Panc1 (cell line): ENCODE results near the gene MEGF8. TPM values are rescaled to one million over a fixed set of nuclear protein-coding genes. Genes with fewer than 3 reads are reported as not detected.

Experiments
- ATAC-seq: fragments of 200-7000 bp; cut with Tn5 transposase; 2 replicates; pipeline ENCODE4 v1.9.1; 2020; ENCODE audit warnings: mild to moderate bottlenecking, moderate library complexity
- BruUV-seq: library from RNA; stranded (reverse); fragments of 400-500 nt; replicated peaks from 2 replicates; lab custom pipeline; 2021; lab: Mats Ljungman, UMichigan
- CTCF ChIA-PET: fragments of 300-600 bp; sonication (Branson Sonifier 250); formaldehyde crosslinking; loops from one replicate; lab custom pipeline; 2022; ENCODE audit warnings: antibody characterized with exemption; lab: Charles Lee
- POLR2A ChIA-PET: fragments of 300-600 bp; sonication (Branson Sonifier 250); formaldehyde crosslinking; loops from one replicate; lab custom pipeline; 2022; ENCODE audit warnings: antibody characterized with exemption; lab: Charles Lee
- DNase-seq: peaks from one replicate; pipeline ENCODE4 v3.0.0-alpha.2; 2010; ENCODE audit warnings: low read depth, low spot score
- H3K27ac ChIP-seq: 2 replicates; pipeline ENCODE4 v1.5.1; 2011; ENCODE audit warnings: mild to moderate bottlenecking, low read length, inconsistent platforms
- H3K27me3 ChIP-seq: fragments of 200-500 bp; sonication (Bioruptor generic); 2 replicates; pipeline ENCODE4 v1.6.0; 2014; ENCODE audit warnings: low read length, inconsistent platforms; ENCODE audit not compliant: control insufficient read depth, insufficient read depth
- H3K36me3 ChIP-seq: fragments of 200-500 bp; sonication (Bioruptor generic); 2 replicates; pipeline ENCODE4 v1.5.1; 2014; ENCODE audit warnings: inconsistent platforms, mild to moderate bottlenecking, low read length, moderate library complexity; ENCODE audit not compliant: control insufficient read depth, insufficient read depth
- H3K4me1 ChIP-seq: 2 replicates; pipeline ENCODE4 v1.5.1; 2011; ENCODE audit warnings: inconsistent platforms, mild to moderate bottlenecking, low read length, moderate library complexity; ENCODE audit not compliant: control insufficient read depth, insufficient read depth
- H3K4me3 ChIP-seq, 2 experiments: 2 replicates each; pipeline ENCODE4 v1.5.1; 2011 to 2012; ENCODE audit warnings: low read depth in 2 of 2, low read length in 2 of 2, mild to moderate bottlenecking in 2 of 2, inconsistent platforms in 1 of 2, moderate library complexity in 1 of 2
- H3K9me3 ChIP-seq: fragments of 200-500 bp; sonication (Bioruptor generic); 2 replicates; pipeline ENCODE4 v1.5.1; 2014; ENCODE audit warnings: low read depth, mild to moderate bottlenecking, inconsistent platforms, low read length, moderate library complexity; ENCODE audit not compliant: control insufficient read depth, insufficient read depth
- POLR2AphosphoS5 ChIP-seq: IDR thresholded peaks from 2 replicates; pipeline ENCODE4 v1.6.1; 2012; ENCODE audit warnings: mild to moderate bottlenecking, low read depth, low read length, moderate library complexity
- SIN3A ChIP-seq: IDR thresholded peaks from 2 replicates; pipeline ENCODE4 v1.6.1; 2012; ENCODE audit warnings: low read depth, mild to moderate bottlenecking, low read length, moderate library complexity, borderline replicate concordance; ENCODE audit not compliant: insufficient read depth
- TCF7L2 ChIP-seq: IDR thresholded peaks from 2 replicates; pipeline ENCODE4 v1.6.1; 2011; ENCODE audit warnings: mild to moderate bottlenecking, low read depth, low read length, inconsistent platforms
- in situ Hi-C: cut with HindIII; loops from 2 replicates; pipeline ENCODE4 v1.10.0; 2016; ENCODE audit warnings: low sequenced_read_pairs, low pct_unique_long_range_greater_than_20kb
- intact Hi-C: fragments of 100-400 bp; cut with micrococcal nuclease; formaldehyde crosslinking; loops from one replicate; pipeline ENCODE4 v1.10.0; 2022; ENCODE audit not compliant: unreplicated experiment
- total RNA-seq: library from RNA; stranded (reverse); gene quantifications from one replicate; pipeline ENCODE4 v1.2.1, GENCODE V29; 2021; ENCODE audit not compliant: unreplicated experiment
- TF ChIP-seq, protein P1 (sequence below): fragments of 450-650 bp; IDR thresholded peaks from 2 replicates; pipeline ENCODE4 v1.5.1; 2017; ENCODE audit warnings: mild to moderate bottlenecking
- TF ChIP-seq, protein P2 (sequence below), 2 experiments: IDR thresholded peaks; 2 replicates each; pipeline ENCODE4 v1.6.1; 2011 to 2012; ENCODE audit warnings: low read depth in 2 of 2, control low read depth in 1 of 2, low read length in 1 of 2, mild to moderate bottlenecking in 1 of 2, moderate library complexity in 1 of 2; ENCODE audit not compliant: insufficient read depth in 1 of 2

Gene MEGF8
- total RNA-seq, 1 experiment from 2014 or later, result 14.2 TPM

DNA sequence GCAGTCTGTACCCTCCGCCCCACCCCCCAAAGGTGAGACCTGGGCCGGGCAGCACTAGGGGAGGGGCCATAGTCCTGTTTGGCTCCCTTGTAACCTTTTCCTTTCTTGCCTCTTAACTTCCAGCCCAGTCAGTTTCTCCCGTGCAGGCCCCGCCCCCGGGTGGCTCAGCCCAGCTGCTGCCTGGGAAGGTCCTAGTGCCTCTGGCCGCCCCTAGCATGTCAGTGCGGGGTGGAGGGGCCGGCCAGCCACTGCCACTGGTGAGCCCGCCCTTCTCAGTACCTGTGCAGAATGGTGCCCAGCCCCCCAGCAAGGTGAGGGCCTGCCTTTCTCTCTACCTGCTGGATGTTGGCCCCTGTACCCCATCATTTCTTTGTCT lies 34.0 kb upstream of the MEGF8 start:
- Histone ChIP-seq H3K9me3 (no peaks in the 10 kb centered on the region), H3K27me3 (no peaks in the 10 kb centered on the region), H3K36me3 (no peaks in the 10 kb centered on the region; the same call in 1 of the 2 replicates), H3K4me1 (no peaks in the 10 kb centered on the region), H3K4me3 (no peak overlapping the region), H3K27ac (no peak overlapping the region)
- in situ Hi-C loops, result no loop called here
- ATAC-seq (peak; percentile 26; the same call in 1 of the 2 replicates), DNase-seq (no peak)
- TF ChIP-seq, protein P1, sequence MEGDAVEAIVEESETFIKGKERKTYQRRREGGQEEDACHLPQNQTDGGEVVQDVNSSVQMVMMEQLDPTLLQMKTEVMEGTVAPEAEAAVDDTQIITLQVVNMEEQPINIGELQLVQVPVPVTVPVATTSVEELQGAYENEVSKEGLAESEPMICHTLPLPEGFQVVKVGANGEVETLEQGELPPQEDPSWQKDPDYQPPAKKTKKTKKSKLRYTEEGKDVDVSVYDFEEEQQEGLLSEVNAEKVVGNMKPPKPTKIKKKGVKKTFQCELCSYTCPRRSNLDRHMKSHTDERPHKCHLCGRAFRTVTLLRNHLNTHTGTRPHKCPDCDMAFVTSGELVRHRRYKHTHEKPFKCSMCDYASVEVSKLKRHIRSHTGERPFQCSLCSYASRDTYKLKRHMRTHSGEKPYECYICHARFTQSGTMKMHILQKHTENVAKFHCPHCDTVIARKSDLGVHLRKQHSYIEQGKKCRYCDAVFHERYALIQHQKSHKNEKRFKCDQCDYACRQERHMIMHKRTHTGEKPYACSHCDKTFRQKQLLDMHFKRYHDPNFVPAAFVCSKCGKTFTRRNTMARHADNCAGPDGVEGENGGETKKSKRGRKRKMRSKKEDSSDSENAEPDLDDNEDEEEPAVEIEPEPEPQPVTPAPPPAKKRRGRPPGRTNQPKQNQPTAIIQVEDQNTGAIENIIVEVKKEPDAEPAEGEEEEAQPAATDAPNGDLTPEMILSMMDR, result no peak
- TF ChIP-seq, protein P2, sequence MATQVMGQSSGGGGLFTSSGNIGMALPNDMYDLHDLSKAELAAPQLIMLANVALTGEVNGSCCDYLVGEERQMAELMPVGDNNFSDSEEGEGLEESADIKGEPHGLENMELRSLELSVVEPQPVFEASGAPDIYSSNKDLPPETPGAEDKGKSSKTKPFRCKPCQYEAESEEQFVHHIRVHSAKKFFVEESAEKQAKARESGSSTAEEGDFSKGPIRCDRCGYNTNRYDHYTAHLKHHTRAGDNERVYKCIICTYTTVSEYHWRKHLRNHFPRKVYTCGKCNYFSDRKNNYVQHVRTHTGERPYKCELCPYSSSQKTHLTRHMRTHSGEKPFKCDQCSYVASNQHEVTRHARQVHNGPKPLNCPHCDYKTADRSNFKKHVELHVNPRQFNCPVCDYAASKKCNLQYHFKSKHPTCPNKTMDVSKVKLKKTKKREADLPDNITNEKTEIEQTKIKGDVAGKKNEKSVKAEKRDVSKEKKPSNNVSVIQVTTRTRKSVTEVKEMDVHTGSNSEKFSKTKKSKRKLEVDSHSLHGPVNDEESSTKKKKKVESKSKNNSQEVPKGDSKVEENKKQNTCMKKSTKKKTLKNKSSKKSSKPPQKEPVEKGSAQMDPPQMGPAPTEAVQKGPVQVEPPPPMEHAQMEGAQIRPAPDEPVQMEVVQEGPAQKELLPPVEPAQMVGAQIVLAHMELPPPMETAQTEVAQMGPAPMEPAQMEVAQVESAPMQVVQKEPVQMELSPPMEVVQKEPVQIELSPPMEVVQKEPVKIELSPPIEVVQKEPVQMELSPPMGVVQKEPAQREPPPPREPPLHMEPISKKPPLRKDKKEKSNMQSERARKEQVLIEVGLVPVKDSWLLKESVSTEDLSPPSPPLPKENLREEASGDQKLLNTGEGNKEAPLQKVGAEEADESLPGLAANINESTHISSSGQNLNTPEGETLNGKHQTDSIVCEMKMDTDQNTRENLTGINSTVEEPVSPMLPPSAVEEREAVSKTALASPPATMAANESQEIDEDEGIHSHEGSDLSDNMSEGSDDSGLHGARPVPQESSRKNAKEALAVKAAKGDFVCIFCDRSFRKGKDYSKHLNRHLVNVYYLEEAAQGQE (IDR thresholded peaks at IDR 0.05; ENCODE audit: insufficient read depth in 1 of 2, low read depth in 2 of 2, low read length in 1 of 2), result no peak
- TF ChIP-seq POLR2AphosphoS5 (no peak), TCF7L2 (no peak), SIN3A (no peak)
- intact Hi-C loops, result no loop called here
- CTCF ChIA-PET, result interaction anchor here (0.6 kb wide), 2 partner anchors 9 to 44 kb away, joined by 3 to 13 read pairs; no protein-coding TSS in a partner anchor
- POLR2A ChIA-PET, result interaction anchor here (0.6 kb wide), 1 partner anchor 9 kb away, joined by 5 read pairs; no protein-coding TSS in a partner anchor
- no TSS peak for BruUV-seq

DNA sequence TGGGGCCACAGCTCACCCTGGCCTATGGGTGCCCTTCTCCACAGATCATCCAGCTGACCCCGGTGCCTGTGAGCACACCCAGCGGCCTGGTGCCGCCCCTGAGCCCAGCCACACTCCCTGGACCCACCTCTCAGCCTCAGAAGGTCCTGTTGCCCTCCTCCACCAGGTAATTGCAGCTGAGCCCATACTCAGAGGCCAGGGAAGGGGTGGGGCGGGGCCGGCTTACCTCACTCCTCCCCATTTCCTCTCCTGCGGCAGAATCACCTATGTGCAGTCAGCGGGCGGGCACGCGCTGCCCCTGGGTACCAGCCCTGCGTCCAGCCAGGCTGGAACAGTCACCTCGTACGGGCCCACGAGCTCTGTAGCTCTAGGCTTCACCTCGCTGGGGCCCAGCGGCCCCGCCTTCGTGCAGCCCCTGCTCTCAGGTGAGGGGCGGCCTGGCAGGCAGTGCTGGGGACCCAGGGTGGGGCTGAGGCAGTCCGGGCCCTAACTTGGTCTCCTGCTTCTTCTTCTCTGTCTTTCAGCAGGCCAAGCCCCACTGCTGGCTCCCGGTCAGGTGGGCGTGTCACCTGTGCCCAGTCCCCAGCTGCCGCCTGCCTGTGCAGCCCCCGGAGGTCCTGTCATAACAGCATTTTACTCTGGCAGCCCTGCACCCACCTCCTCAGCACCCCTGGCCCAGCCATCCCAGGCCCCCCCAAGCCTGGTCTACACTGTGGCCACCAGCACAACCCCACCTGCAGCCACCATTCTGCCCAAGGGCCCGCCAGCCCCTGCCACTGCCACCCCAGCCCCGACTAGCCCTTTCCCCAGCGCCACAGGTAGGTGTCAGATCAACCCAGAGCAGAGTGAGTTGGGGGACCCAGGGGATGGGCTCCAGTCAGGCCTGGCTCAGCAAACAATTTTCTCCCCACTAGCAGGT lies 33.1 kb upstream of the MEGF8 start:
- TF ChIP-seq SIN3A (no peak), POLR2AphosphoS5 (no peak), TCF7L2 (no peak)
- TF ChIP-seq, protein P2 (IDR thresholded peaks at IDR 0.05; ENCODE audit: insufficient read depth in 1 of 2, low read depth in 2 of 2, low read length in 1 of 2), result no peak
- TF ChIP-seq, protein P1, result no peak
- CTCF ChIA-PET, result interaction anchor here (0.5 to 0.6 kb wide), 2 partner anchors 45 to 96 kb away, joined by 11 to 13 read pairs; no protein-coding TSS in a partner anchor
- Histone ChIP-seq H3K27me3 (no peaks in the 10 kb centered on the region), H3K4me3 (no peak overlapping the region), H3K4me1 (no peaks in the 10 kb centered on the region), H3K9me3 (no peaks in the 10 kb centered on the region), H3K36me3 (no peaks in the 10 kb centered on the region; the same call in 1 of the 2 replicates), H3K27ac (no peak overlapping the region)
- in situ Hi-C loops (no loop called here), intact Hi-C loops (no loop called here)
- no TSS peak for BruUV-seq
- no peak for DNase-seq
- no peak for ATAC-seq
- POLR2A ChIA-PET, result interaction anchor here (0.6 kb wide), 1 partner anchor 10 kb away, joined by 5 read pairs; no protein-coding TSS in a partner anchor
